Fibroblast of the aortic adventitia (primary cell): ENCODE measurements around the gene ZNHIT6. TPM values are rescaled to one million over a fixed set of nuclear protein-coding genes. Genes with fewer than 3 reads are reported as not detected.
A peak's percentile ranks its signal among the peaks of the same experiment; 100 is the strongest.
"Not testable (repeated sequence)": the region's sequence is repeated elsewhere in the genome, so short reads cannot be mapped to it uniquely, and the experiment has no call there.

ENCODE experiments used
- DNase-seq: peaks from one replicate; pipeline ENCODE4 v3.0.0-alpha.2; 2010; ENCODE audit warnings: low read depth
- H3K4me3 ChIP-seq: 2 replicates; pipeline ENCODE4 v1.5.1; 2011; ENCODE audit warnings: low read depth, mild to moderate bottlenecking, control low read depth, low read length, moderate library complexity
- total RNA-seq: library from RNA; depleted of rRNA; stranded (reverse); fragments of >200 nt; gene quantifications from 2 replicates; pipeline ENCODE4 v1.2.3, GENCODE V29; 2012; ENCODE audit warnings: low replicate concordance
- TF ChIP-seq, protein P1 (sequence below): IDR thresholded peaks from 2 replicates; pipeline ENCODE4 v1.5.1; 2011; ENCODE audit warnings: mild to moderate bottlenecking, low read length, control low read depth, inconsistent platforms; ENCODE audit not compliant: insufficient read depth

Gene ZNHIT6
- total RNA-seq, 1 donor = 18.1 TPM

DNA sequence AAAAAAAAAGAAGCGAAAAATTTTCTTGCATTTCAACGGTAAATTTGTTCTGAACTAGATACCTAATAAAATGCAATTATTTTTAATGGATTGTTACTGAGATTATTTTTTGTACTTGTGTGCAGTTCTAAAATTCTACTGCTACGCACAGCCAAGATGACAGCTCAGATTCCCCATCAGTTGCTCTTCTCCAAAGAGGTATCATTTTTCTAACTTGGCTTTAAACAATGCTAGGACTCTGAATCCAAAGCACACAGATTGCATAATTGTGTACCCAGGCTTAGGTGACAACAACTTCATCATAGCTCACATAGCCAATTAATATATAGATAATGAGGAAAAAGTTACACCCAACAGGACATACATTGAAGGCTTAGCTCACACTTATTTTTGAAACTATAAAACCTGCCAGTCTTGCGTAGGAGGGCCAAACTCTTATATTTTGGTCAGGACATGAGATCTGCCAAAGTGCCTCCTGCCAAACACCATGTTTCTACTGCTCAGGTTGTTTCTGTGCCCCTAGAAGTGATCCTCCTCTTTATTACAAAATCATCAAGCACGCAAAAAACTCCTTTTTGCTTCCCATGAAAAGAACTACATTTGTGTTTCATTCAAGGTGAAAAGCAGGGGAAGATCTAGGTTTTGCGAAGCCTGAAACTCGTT, 10.6 kb upstream of the ZNHIT6 start:
- DNase-seq = no peak
- H3K4me3 ChIP-seq = no peak overlapping the region
- TF ChIP-seq, protein P1, sequence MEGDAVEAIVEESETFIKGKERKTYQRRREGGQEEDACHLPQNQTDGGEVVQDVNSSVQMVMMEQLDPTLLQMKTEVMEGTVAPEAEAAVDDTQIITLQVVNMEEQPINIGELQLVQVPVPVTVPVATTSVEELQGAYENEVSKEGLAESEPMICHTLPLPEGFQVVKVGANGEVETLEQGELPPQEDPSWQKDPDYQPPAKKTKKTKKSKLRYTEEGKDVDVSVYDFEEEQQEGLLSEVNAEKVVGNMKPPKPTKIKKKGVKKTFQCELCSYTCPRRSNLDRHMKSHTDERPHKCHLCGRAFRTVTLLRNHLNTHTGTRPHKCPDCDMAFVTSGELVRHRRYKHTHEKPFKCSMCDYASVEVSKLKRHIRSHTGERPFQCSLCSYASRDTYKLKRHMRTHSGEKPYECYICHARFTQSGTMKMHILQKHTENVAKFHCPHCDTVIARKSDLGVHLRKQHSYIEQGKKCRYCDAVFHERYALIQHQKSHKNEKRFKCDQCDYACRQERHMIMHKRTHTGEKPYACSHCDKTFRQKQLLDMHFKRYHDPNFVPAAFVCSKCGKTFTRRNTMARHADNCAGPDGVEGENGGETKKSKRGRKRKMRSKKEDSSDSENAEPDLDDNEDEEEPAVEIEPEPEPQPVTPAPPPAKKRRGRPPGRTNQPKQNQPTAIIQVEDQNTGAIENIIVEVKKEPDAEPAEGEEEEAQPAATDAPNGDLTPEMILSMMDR = no peak

DNA sequence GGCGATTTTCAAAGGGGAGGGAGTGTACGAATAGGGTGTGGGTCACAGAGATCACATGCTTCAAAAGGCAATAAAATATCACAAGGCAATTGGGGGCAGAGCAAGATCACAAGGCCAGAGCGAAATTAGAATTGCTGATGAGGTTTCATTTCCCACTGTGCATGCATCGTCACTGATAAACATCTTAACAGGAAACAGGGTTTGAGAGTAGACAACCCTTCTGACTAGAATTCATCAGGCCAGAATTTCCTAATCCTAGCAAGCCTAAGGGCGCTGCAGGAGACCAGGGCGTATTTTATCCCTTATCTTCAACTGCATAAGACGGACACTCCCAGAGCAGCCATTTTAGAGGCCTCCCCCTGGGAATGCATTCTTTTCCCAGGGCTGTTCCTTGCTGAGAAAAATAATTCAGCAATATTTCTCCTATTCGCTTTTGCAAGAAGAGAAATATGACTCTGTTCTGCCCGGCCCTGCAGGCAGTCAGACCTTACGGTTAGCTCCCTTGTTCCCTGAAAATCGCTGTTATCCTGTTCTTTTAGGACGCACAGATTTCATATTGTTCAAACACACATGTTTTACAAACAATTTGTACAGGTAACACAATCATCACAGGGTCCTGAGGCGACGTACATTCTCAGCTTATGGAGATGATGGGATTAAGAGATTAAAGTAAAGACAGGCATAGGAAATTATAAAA, 6.3 kb upstream of the ZNHIT6 start:
- not testable (repeated sequence) for H3K4me3 ChIP-seq, DNase-seq

DNA sequence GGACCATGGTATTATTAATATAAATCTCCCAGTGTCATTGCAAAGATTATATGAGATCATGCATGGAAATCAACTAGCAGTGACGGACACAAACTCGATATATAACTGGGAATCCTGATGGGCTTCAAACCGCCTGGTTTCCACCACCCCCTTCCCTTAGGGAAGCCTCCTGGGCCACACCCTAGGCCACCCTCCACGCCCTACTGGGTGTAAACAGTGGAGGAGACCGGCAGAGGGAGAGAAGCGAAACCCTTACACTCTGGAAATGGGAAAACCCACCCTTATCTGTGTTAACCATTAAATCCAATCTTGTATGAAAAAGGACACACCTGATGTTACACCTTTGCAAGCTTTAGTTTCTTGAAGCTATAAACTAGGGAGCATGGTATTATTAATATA, 595 bp upstream of the ZNHIT6 start:
- peak overlapping the region; percentile 96 for H3K4me3 ChIP-seq

DNA sequence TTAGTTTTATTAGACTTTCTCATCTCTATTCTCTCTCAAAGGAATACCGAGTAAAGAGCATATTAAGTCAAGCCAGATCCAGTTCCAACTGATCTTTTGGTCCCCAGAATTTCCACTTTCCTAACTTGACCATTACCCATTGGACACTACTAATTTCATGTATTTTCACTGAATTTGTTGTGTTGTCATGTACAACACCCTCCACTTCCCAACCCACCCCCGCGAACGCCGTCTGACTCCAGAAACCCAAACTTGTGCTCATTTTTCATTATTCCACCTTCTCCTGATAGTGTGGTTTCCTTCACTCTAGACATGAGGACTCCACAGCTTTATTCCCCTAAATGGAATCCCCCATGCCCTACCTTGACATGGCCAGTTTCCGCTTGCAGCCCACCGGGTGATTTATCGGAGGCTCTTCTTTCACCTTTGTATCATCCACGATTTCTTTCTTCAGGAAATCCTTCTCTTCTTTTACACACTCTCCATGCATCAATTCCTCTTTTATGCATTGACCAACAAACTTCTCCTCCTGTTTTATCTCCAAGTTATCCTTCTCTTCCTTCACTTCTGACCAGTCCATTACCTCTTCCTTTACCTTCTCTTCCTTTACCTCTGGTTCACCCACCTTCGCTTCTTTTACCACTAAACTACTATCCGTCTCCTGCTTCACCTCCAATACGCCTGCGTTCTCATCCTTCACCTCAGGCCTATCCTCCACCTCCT, 805 bp downstream of the ZNHIT6 start:
- H3K4me3 ChIP-seq = peak overlapping the region; percentile 96
- TF ChIP-seq, protein P1 = no peak
- no peak for DNase-seq

More for the DNA sequence above, 595 bp upstream of the ZNHIT6 start:
- TF ChIP-seq, protein P1 = peak; percentile 6
- no peak for DNase-seq

DNA sequence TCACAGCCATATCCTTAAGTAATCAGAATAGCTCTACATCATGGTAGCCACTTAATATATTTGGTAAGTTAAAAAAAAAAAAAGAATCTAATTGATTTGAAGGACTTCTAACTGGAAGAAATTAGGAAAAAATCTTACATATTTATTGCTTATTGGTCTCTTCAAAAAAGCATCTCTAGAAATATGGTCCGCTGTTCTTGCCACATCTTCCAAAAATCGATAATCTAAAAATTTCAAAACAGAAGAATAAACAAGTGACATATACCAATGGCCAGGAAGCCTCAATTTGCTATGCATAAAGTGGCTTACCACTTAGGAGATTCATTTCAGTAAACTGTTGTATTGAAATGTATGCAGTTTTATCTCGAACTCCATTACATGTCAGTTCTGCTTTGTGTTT, 2.3 kb downstream of the ZNHIT6 start:
- no peak for DNase-seq
- TF ChIP-seq, protein P1 = no peak
- no peak overlapping the region for H3K4me3 ChIP-seq

DNA sequence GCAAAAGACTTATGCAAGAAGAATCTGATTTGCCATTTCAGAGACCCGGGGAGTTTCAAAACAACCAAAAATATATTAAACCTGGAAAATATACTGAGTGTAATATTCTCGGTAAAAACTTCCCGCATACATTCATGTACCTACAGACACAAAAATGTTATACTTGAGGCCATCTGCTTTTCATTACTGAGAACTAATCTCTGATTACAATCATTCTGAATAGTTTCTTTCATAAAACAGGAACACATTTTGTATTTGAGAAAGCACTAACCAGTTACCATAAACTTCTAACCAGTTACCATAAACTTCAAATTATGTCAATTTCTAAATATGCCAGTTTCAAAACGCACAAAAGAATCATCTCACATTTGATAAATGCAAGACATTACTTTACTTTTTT, 7.8 kb downstream of the ZNHIT6 start:
- DNase-seq = no peak
- TF ChIP-seq, protein P1 = no peak
- H3K4me3 ChIP-seq = no peak overlapping the region

DNA sequence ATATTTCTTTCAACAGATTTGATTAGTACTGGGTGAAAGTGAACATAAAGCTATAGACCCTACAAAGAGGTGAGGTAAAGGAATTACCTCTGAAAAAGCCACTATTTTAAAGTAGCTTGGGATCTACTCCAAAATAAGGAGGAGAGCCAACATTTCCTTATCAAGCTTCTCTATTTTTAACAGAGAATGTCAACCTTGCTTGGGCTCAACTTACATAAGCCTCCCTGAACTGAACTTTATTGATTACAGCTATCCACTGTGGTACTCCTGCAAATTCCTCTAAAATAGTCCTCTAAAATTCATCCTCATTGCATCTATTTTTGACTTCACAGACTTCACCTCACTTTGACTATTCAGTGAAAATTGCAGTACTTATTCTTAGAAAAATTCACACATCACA, 10.3 kb downstream of the ZNHIT6 start:
- no peak overlapping the region for H3K4me3 ChIP-seq
- TF ChIP-seq, protein P1 = no peak
- DNase-seq = no peak
